Measurements from ENCODE around the gene DNAH10.
A peak's percentile ranks its signal among the peaks of the same experiment; 100 is the strongest.
"Not testable (repeated sequence)": the region's sequence is repeated elsewhere in the genome, so short reads cannot be mapped to it uniquely, and the experiment has no call there.

Gene DNAH10

GRCh38 chr12:123944696-123945095, 182.6 kb downstream of the DNAH10 start:
- H3K36me3 Mint-ChIP-seq (ENCODE audit: insufficient read depth) = peaks cover 12% of the 10 kb centered on the region
- DNase-seq (no peak), ATAC-seq (replicated peaks) (no peak)
- H3K9me3 Mint-ChIP-seq = no peaks in the 10 kb centered on the region
- peak overlapping the region in 1 of 2 donors; percentile 50 for H3K27ac Mint-ChIP-seq
- H3K4me1 Mint-ChIP-seq (ENCODE audit: low read depth in 2 of 2) = peaks cover 12 to 14% of the 10 kb centered on the region in 2 donors
- H3K4me3 Mint-ChIP-seq = no peak overlapping the region
- no peaks in the 10 kb centered on the region for H3K27me3 Mint-ChIP-seq

DNA sequence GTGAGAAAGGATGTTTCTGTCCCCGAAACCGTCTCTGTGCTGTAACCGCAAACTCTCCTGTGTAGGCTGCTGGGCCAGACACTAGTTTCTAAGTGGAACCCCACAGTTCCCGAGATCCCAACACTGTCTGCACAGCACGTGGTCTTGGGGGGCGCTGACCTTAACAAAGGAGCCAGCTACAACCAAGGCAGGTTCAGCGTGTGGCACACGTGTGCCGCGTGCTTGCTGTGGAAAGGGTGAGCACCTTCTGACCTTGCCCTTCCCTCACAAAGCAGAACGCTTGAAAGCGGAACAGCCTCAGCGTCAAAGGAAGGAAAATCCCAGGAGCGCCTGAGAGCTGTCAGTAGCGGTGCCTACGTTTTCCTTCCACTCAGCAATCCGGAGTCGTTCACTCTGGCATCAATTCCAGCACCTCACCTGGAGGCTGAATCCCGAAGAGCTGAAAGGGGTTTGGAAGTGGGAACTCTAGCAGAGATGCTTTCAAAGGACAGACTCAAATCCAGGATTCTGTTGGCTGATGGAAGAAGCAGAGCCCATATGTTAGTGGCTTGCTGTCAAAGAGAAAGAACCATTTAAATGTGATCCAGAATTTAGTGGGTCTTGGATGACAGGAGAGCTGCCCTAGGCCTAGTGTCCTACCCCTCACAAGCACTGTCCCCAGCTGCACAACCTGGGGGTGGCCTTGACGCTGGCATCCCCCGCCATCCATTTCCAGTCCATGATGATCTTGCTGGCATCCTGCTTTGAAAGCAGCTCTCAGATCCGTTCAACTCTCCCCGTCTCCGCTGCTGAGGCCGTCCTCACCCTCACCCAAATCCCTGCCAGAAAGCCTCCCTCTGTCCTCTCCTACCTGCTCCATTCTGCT, 183.4 kb downstream of the DNAH10 start:
- no peak for ATAC-seq (replicated peaks)
- H3K27ac Mint-ChIP-seq = peak overlapping the region in 1 of 2 donors; percentile 61
- no peaks in the 10 kb centered on the region for H3K27me3 Mint-ChIP-seq
- peaks cover 9% of the 10 kb centered on the region for H3K36me3 Mint-ChIP-seq (ENCODE audit: insufficient read depth)
- no peak overlapping the region for H3K4me3 Mint-ChIP-seq
- no peaks in the 10 kb centered on the region for H3K9me3 Mint-ChIP-seq
- peaks cover 13 to 14% of the 10 kb centered on the region in 2 donors for H3K4me1 Mint-ChIP-seq (ENCODE audit: low read depth in 2 of 2)
- no peak for DNase-seq

DNA sequence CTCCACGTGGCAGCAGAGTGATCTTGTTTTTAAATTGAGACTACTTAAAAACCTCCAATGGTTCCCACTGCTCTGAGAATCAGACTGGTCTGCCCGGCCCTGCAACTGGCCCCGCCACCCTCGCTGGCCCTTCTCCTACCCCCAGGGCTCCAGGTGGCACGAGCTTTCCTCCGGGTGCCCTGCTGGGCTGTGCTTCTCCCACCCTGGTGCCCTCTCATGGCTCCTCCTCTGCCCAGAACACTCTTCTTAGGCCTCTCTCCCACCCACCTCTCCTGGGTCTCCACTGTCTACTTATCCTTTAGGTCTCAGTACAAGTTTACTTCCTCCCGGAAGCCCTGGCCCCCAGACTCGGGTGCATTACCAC, 184.0 kb downstream of the DNAH10 start:
- no peak for ATAC-seq (replicated peaks)
- H3K36me3 Mint-ChIP-seq (ENCODE audit: insufficient read depth) = peaks cover 7% of the 10 kb centered on the region

DNA sequence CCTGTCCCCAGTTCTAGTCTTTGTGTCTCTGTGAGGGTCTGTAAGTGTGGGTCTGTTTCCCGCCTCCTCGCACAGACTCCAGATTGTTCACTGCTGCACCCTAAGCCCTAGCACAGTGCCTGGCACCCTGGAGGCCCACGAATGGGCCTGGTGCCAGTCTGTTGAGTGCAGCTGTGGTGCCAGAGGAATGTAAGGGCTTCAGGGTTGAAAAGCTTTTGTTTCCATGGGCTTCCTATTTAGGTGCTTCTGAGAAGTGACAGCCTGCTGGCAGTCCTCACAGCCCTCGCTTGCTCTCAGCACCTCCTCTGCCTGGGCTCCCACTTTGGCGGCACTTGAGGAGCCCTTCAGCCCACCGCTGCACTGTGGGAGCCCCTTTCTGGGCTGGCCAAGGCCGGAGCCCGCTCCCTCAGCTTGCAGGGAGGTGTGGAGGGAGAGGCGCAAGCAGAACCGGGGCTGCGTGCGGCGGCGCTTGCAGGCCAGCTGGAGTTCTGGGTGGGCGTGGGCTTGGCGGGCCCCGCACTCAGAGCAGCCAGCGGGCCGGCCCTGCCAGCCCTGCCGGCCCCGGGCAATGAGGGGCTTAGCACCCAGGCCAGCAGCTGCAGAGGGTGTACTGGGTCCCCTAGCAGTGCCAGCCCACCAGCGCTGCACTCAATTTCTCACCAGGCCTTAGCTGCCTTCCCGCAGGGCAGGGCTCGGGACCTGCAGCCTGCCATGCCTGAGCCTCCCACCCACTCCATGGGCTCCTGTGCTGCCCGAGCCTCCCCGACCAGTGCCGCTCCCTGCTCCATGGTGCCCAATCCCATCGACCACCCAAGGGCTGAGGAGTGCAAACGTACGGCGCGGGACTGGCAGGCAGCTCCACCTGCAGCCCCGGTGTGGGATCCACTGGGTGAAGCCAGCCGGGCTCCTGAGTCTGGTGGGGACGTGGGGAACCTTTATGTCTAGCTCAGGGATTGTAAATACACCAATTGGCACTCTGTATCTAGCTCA, 184.7 kb downstream of the DNAH10 start:
- H3K4me3 Mint-ChIP-seq; DNase-seq; ATAC-seq (replicated peaks); H3K36me3 Mint-ChIP-seq (ENCODE audit: insufficient read depth); H3K9me3 Mint-ChIP-seq; H3K27me3 Mint-ChIP-seq: not testable (repeated sequence)
- peaks cover 16 to 19% of the 10 kb centered on the region in 2 donors for H3K4me1 Mint-ChIP-seq (ENCODE audit: low read depth in 2 of 2)
- H3K27ac Mint-ChIP-seq = peak overlapping the region in 1 of 2 donors; percentile 61

More for the DNA sequence above, 184.0 kb downstream of the DNAH10 start:
- H3K4me1 Mint-ChIP-seq (ENCODE audit: low read depth in 2 of 2) = peaks cover 15% of the 10 kb centered on the region in 2 donors
- H3K4me3 Mint-ChIP-seq = no peak overlapping the region
- no peak for DNase-seq
- H3K27me3 Mint-ChIP-seq = no peaks in the 10 kb centered on the region
- peak overlapping the region in 1 of 2 donors; percentile 61 for H3K27ac Mint-ChIP-seq
- H3K9me3 Mint-ChIP-seq = no peaks in the 10 kb centered on the region

- H3K9me3 Mint-ChIP-seq = not testable (repeated sequence)
Observed at GRCh38 chr12:123947531-123947930, 185.4 kb downstream of the DNAH10 start.

DNA sequence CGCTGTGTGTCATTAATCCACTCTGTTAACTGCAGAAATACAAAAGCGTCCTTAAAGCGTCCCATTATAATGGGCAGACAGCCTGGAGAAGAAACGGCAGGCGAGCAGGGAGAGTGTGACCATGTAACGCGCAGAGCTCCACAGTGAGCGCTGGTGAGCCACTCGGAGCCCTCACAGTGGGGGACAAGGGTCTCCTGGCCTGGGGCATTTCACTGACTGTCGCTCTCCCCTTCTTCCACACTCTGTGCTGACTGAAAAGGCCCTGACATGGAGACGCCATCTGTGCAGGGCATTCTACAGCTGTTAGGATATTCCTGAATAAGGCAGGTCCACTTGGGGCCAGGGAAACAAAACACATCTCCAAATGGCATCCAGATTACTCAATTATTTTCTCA, 186.3 kb downstream of the DNAH10 start:
- Mint-ChIP-seq H3K4me3 (no peak overlapping the region), H3K4me1 (ENCODE audit: low read depth in 2 of 2) (peaks cover 16 to 18% of the 10 kb centered on the region in 2 donors), H3K27ac (no peak overlapping the region), H3K9me3 (no peaks in the 10 kb centered on the region), H3K36me3 (ENCODE audit: insufficient read depth) (peaks cover 4% of the 10 kb centered on the region), H3K27me3 (no peaks in the 10 kb centered on the region)
- DNase-seq (no peak), ATAC-seq (replicated peaks) (no peak)

More at GRCh38 chr12:123947531-123947930, 185.4 kb downstream of the DNAH10 start:
- not testable (repeated sequence) for DNase-seq; H3K27me3 Mint-ChIP-seq; ATAC-seq (replicated peaks); H3K36me3 Mint-ChIP-seq (ENCODE audit: insufficient read depth); H3K4me3 Mint-ChIP-seq; H3K27ac Mint-ChIP-seq
- peaks cover 16 to 19% of the 10 kb centered on the region in 2 donors for H3K4me1 Mint-ChIP-seq (ENCODE audit: low read depth in 2 of 2)

GRCh38 chr12:123948796-123949769, 187.0 kb downstream of the DNAH10 start:
- Mint-ChIP-seq H3K27me3 (no peaks in the 10 kb centered on the region), H3K27ac (no peak overlapping the region), H3K36me3 (ENCODE audit: insufficient read depth) (peaks cover 4% of the 10 kb centered on the region), H3K4me1 (ENCODE audit: low read depth in 2 of 2) (peaks cover 16 to 18% of the 10 kb centered on the region in 2 donors), H3K9me3 (no peaks in the 10 kb centered on the region), H3K4me3 (no peak overlapping the region)
- DNase-seq = no peak
- no peak for ATAC-seq (replicated peaks)

DNA sequence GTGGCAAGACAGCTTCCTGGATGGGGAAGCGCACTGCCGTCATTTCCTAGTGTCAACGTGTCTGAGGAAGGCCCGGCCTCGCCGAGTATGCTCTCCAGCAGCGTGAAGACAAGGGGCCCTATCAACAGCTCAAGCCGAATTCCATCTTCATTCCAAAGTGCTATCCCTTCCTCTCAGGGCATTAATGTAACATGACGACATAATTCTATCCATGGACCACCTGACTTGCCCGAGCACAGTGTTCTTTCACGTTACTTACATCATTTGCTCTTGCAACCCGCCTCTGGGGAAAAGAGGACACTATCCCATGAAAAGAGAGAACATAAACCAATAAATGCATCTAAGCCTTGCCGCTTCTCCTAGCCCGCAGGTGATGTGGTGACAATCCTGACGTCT, 187.7 kb downstream of the DNAH10 start:
- ATAC-seq (replicated peaks) (no peak), DNase-seq (no peak)
- Mint-ChIP-seq H3K9me3 (no peaks in the 10 kb centered on the region), H3K4me3 (no peak overlapping the region), H3K27ac (no peak overlapping the region), H3K27me3 (no peaks in the 10 kb centered on the region), H3K36me3 (ENCODE audit: insufficient read depth) (no peaks in the 10 kb centered on the region), H3K4me1 (ENCODE audit: low read depth in 2 of 2) (peaks cover 12 to 18% of the 10 kb centered on the region in 2 donors)

DNA sequence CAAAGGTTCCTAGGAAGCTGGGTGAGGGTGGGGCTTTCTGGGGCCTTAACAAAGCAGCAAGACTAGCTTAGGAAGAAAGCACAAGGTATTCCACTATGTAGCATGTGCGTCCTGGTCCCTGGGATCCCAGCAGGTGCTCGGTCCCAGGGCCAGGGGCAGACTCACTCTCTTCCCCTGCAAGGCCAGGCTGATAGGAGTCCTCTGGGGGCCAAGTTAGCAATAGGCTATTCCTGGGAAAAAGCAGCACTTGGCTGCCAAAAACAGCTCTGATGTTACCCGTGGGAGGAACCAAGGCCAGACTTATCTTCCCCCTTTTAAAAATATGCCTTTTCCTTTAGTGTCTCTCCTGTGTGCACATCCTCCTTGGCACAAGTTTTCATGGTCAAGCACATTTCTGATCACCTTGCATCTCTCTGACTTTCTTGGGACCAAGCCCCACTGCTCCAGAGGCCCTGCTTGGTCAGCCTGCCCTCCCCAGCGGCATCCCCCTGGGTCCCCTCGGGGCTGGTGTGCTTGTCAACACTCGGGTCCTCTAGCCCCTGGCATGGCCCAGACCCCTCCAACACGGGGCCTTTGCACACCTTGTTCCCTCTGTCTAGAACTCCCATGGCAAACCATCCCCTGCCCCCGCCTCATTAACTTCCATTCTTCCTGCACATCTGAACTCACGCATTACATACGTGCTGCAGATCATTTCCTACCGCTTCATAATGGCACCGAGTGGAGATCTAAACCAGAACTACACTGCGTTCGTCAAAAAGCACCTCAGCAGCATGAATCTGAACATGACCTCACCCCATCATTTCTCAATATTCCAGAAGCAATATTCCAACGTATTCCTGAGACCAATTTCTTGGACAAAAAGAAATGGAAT, 188.6 kb downstream of the DNAH10 start:
- Mint-ChIP-seq H3K27me3 (no peaks in the 10 kb centered on the region), H3K4me1 (ENCODE audit: low read depth in 2 of 2) (peaks cover 12 to 18% of the 10 kb centered on the region in 2 donors), H3K27ac (no peak overlapping the region), H3K9me3 (no peaks in the 10 kb centered on the region), H3K4me3 (no peak overlapping the region), H3K36me3 (ENCODE audit: insufficient read depth) (no peaks in the 10 kb centered on the region)
- ATAC-seq (replicated peaks) (no peak), DNase-seq (no peak)

DNA sequence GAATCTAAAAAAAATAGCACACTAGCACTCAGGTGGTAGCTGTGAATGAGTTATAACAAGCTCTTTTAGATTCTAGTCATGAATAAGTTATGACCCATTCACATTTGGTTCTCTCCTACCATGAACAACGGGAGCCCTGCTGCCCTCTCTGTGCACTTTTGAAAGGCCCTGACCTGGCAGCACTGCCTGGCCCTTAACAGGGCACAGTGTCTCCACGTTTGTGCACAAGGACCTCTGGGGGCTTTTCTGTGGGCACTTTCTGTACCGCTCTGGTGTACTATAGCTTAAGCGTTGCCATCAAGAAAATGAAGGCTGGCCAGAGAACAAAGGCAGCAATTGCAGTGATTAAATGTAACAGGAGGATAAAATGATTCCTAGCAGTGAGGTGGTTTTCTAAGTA, 189.4 kb downstream of the DNAH10 start:
- no peak overlapping the region for H3K27ac Mint-ChIP-seq
- no peaks in the 10 kb centered on the region for H3K36me3 Mint-ChIP-seq (ENCODE audit: insufficient read depth)
- DNase-seq (no peak), ATAC-seq (replicated peaks) (no peak)
- no peaks in the 10 kb centered on the region for H3K9me3 Mint-ChIP-seq
- no peak overlapping the region for H3K4me3 Mint-ChIP-seq
- peaks cover 12 to 18% of the 10 kb centered on the region in 2 donors for H3K4me1 Mint-ChIP-seq (ENCODE audit: low read depth in 2 of 2)
- H3K27me3 Mint-ChIP-seq = no peaks in the 10 kb centered on the region

GRCh38 chr12:123952037-123952436, 189.9 kb downstream of the DNAH10 start:
- Mint-ChIP-seq H3K27ac (peak overlapping the region in 1 of 2 donors; percentile 8), H3K36me3 (ENCODE audit: insufficient read depth) (no peaks in the 10 kb centered on the region), H3K4me1 (ENCODE audit: low read depth in 2 of 2) (peaks cover 12 to 18% of the 10 kb centered on the region in 2 donors), H3K9me3 (no peaks in the 10 kb centered on the region), H3K4me3 (no peak overlapping the region), H3K27me3 (no peaks in the 10 kb centered on the region)
- no peak for ATAC-seq (replicated peaks)
- DNase-seq = no peak

Measured in effector memory CD8-positive, alpha-beta T cell (primary cell).